ENCODE measurements around the gene CCDC190.

DNA sequence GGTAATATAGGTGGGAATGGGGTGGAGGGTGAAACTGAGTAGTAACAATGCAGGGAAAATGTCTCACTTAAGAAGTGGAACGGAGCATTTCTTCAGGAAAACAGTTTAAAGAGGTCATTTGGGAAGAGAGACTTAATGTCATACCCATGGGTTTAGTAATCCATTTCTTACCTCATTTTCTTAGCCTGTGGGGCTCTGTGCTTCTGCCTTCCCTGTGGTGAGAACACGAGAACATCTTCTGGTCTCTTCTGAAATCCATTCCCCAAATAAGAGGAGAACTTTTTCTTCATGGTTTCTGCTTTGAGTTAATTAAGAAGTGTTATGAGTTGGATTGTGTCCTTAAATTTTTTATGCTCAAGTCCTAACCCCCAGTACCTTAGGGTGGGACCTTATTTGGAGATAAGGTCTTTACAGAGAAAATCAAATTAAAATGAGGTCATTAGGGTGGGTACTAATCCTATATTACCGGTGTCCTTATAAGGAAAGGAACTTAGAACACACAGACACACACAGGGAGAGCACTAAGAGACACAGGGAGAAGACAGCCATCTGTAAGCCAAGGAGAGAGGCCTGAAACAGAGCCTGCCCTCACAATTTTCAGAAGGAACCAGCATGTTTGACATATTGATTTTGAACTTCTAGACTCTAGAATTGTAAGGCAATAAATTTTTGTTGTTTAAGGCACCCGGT lies 5.4 kb downstream of the CCDC190 start:
- TF ChIP-seq POLR2A (IDR thresholded peaks at IDR 0.05) = no peak
- TF ChIP-seq, protein P1, sequence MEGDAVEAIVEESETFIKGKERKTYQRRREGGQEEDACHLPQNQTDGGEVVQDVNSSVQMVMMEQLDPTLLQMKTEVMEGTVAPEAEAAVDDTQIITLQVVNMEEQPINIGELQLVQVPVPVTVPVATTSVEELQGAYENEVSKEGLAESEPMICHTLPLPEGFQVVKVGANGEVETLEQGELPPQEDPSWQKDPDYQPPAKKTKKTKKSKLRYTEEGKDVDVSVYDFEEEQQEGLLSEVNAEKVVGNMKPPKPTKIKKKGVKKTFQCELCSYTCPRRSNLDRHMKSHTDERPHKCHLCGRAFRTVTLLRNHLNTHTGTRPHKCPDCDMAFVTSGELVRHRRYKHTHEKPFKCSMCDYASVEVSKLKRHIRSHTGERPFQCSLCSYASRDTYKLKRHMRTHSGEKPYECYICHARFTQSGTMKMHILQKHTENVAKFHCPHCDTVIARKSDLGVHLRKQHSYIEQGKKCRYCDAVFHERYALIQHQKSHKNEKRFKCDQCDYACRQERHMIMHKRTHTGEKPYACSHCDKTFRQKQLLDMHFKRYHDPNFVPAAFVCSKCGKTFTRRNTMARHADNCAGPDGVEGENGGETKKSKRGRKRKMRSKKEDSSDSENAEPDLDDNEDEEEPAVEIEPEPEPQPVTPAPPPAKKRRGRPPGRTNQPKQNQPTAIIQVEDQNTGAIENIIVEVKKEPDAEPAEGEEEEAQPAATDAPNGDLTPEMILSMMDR (IDR thresholded peaks at IDR 0.05) = no peak
